GM20431 (cell line): Measurements from ENCODE around the gene RAMAC.
"Not testable (repeated sequence)": the region's sequence is repeated elsewhere in the genome, so short reads cannot be mapped to it uniquely, and the experiment has no call there.

Source experiments
- in situ Hi-C: fragments of 300-500 bp; cut with MseI, MboI; formaldehyde crosslinking; loops from one replicate; pipeline ENCODE4 v1.15.0; 2020; ENCODE audit warnings: low sequenced_read_pairs; ENCODE audit not compliant: unreplicated experiment

Gene RAMAC

DNA sequence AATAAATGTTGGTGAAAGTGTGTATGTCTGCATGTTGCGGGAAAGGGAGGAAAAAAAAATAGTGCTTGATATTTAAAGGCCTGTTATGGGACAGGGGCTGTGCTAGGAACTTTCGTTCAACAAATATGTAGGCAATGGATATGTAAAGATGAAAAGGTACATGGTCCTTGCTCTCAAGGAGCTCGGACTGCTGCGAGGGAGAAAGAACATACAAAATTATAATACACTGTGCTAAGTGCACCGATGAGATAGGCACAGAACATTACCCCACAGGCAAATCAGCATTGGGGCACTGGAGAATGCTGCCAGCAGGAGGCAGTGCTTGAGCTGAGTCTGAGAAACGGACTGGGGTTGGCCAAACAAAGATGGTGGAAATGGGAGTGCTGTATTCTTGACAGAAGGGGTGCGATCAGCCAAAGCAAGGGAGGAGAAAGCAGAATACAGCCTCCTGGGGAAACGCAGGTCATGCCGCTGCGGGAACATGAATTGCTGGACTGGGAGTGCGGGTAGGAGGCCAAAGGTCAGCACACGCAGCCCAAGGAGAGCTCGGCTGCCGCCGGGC lies 24.8 kb downstream of the RAMAC start:
- in situ Hi-C loops: no loop called here

- in situ Hi-C loops: no loop called here
Measured at GRCh38 chr15:83011271-83012075, 25.5 kb downstream of the RAMAC start, which contains the start of gene C15orf40. Gene C15orf40 (minus strand): TSS chr15:83011639. CDS start chr15:83011607, 32 bp downstream.

- in situ Hi-C loops: no loop called here
Measured at GRCh38 chr15:83012076-83012426, 26.0 kb downstream of the RAMAC start.

- in situ Hi-C loops: no loop called here
Measured at GRCh38 chr15:83012636-83013035, 26.6 kb downstream of the RAMAC start.

- in situ Hi-C loops: no loop called here
Measured at GRCh38 chr15:83014205-83014653, 28.2 kb downstream of the RAMAC start.

DNA sequence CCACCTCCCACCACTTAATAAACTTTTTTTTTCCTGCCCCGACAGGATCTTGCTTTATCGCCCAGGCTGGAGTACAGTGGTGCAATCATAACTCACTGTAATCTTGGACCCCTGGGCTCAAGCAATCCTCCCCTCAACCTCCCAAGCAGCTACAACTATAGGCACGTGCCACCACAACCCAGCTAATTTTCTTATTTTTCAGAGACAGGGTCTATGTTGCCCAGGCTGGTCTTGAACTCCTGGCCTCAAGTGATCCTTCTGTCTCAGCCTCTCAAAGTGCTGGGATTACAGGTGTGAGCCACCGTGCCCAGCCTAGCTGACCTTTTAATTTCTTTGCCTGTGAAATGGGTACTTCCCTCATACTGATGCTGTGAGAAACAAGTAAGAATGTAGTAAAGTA lies 29.4 kb downstream of the RAMAC start:
- in situ Hi-C loops: no loop called here

- in situ Hi-C loops: no loop called here
Measured at GRCh38 chr15:83016906-83017305, 30.9 kb downstream of the RAMAC start.

- in situ Hi-C loops: no loop called here
Measured at GRCh38 chr15:83018436-83018835, 32.4 kb downstream of the RAMAC start.

DNA sequence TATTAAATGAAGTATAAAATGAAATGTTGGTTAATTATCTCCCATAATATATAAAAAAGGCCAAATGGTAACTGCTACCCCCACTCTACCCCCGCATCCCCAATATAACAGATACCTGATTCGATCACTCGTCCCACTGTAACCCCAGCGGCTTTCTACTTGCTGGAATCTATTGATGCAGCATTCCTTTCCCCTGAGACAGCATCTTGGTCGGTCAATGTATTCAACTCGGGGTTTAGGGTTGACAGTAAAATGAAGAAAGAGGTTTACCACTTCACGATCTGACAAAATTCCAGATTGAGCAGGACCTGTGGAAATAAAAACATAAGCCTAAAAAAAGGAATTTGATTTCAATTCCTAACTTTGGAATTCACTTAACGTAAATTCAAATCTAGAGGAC lies 44.0 kb downstream of the RAMAC start:
- in situ Hi-C loops: no loop called here

GRCh38 chr15:83031234-83031633 lies 45.2 kb downstream of the RAMAC start:
- in situ Hi-C loops: not testable (repeated sequence)

- in situ Hi-C loops: no loop called here
Measured at GRCh38 chr15:83036253-83036652, 50.2 kb downstream of the RAMAC start.

DNA sequence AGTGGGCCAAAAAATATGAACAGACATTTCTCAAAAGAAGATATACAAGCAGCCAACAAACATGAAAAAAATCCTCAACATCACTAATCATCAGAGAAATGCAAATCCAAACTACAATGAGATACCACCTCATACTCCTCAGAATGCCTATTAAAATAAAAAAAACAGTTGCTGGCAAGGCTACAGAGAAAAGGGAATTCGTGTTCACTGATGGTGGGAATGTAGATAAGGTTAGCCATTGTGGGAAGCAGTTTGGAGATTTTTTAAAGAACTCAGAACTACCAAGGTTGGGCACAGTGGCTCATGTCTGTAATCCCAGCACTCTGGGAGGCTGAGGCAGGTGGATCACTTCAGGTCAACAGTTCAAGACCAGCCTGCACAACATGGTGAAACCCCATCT lies 53.2 kb downstream of the RAMAC start:
- in situ Hi-C loops: no loop called here
